Tibial nerve (tissue), 4 donors: ENCODE data around the gene NISCH.

ENCODE experiments used
- CTCF ChIP-seq, 5 experiments: fragments of 200-600 bp in 3 of 5; fragments of 450-650 bp in 2 of 5; sonication (generic) in 3 of 5; IDR thresholded peaks; one replicate each; pipeline ENCODE4 v1.5.1; 2016 to 2019; ENCODE audit warnings: antibody characterized with exemption in 5 of 5, mild to moderate bottlenecking in 3 of 5, moderate library complexity in 2 of 5
- EP300 ChIP-seq, 2 donors: sonication (generic); formaldehyde crosslinking; IDR thresholded peaks; one replicate each; pipeline ENCODE4 v1.6.1; 2017; ENCODE audit warnings: antibody characterized with exemption in 2 of 2, mild to moderate bottlenecking in 1 of 2

GRCh38 chr3:52507359-52507758, 52.0 kb downstream of the NISCH start:
- TF ChIP-seq CTCF (IDR thresholded peaks at IDR 0.05), result no peak
- no peak for TF ChIP-seq EP300 (IDR thresholded peaks at IDR 0.05)
